Esophagus (tissue), 2 donors: Measurements from ENCODE around the gene TTC33. TPM values are rescaled to one million over a fixed set of nuclear protein-coding genes. Genes with fewer than 3 reads are reported as not detected.
"Not testable (repeated sequence)": the region's sequence is repeated elsewhere in the genome, so short reads cannot be mapped to it uniquely, and the experiment has no call there.

ENCODE experiments used
- H3K27ac ChIP-seq, 2 donors: one replicate each; pipeline ENCODE4 v1.5.1; 2013; ENCODE audit warnings: low read depth in 2 of 2, mild to moderate bottlenecking in 2 of 2, inconsistent platforms in 1 of 2, low read length in 1 of 2, moderate library complexity in 1 of 2
- H3K27me3 ChIP-seq, 2 donors: one replicate each; pipeline ENCODE4 v1.6.1; 2013; ENCODE audit warnings: low read length in 2 of 2, control low read depth in 1 of 2, mild to moderate bottlenecking in 1 of 2; ENCODE audit not compliant: insufficient read depth in 2 of 2, control insufficient read depth in 1 of 2
- H3K36me3 ChIP-seq, 2 donors: one replicate each; pipeline ENCODE4 v1.6.1; 2013; ENCODE audit warnings: low read length in 1 of 2; ENCODE audit not compliant: control insufficient read depth in 2 of 2, insufficient read depth in 2 of 2
- H3K4me1 ChIP-seq, 2 donors: one replicate each; pipeline ENCODE4 v1.6.1; 2013; ENCODE audit warnings: low read length in 1 of 2; ENCODE audit not compliant: control insufficient read depth in 2 of 2, insufficient read depth in 2 of 2
- H3K4me3 ChIP-seq, 2 donors: one replicate each; pipeline ENCODE4 v1.5.1; 2013; ENCODE audit warnings: low read length in 2 of 2, mild to moderate bottlenecking in 2 of 2, low read depth in 1 of 2, moderate library complexity in 1 of 2
- H3K9me3 ChIP-seq, 2 donors: one replicate each; pipeline ENCODE4 v1.6.1; 2013; ENCODE audit warnings: mild to moderate bottlenecking in 2 of 2, low read depth in 1 of 2, low read length in 1 of 2, moderate library complexity in 1 of 2; ENCODE audit not compliant: control insufficient read depth in 2 of 2, insufficient read depth in 1 of 2
- WGBS, 2 donors: extraction: QIAGEN DNeasy Blood & Tissue Kit; methylation state at CpG; one replicate each; pipeline ENCODE4 v1.1.7; 2013; 5-methylcytosine and 5-hydroxymethylcytosine counted together
- polyA plus RNA-seq, 2 donors: library from polyadenylated mRNA; stranded (reverse); fragments of 200-250 nt; gene quantifications; one replicate each; pipeline ENCODE4 v1.2.3, GENCODE V29; 2013
- donor health status: healthy with polysubstance abuse.
- donor health status: Bipolar disorder and iron deficiency.

Gene TTC33
- polyA plus RNA-seq, 2 donors = 3.2 to 3.7 TPM

DNA sequence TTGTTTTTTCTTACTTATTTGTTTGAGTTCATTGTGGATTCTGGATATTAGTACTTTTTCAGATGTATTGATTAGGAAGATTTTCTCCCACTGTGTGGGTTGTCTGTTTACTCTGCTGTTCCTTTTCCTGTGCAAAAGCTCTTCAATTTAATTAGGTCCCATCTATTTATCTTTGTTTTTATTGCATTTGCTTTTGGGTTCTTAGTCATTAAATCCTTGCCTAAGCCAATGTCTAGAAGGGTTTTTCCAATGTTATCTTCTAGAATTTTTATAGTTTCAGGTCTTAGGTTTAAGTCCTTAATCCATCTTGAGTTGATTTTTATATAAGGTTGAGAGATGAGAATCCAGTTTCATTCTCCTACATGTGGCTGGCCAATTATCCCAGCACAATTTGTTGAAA lies 38.6 kb upstream of the TTC33 start:
- H3K27ac ChIP-seq, H3K36me3 ChIP-seq, H3K9me3 ChIP-seq, H3K4me3 ChIP-seq, H3K4me1 ChIP-seq, H3K27me3 ChIP-seq: not testable (repeated sequence)

DNA sequence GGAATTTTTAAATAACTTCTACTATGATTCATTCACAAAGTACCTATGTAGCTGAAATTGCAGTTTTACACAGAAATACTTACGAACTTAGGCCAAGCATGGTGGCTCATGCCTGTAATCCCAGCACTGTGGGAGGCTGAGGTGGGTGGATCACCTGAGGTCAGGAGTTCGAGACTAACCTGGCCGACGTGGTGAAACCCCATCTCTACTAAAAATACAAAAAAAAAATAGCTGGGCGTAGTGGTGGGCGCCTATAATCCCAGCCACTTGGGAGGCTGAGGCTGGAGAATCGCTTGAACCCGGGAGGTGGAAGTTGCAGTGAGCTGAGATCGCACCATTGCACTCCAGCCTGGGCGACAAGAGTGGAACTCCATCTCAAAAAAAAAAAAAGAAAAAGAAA lies 36.9 kb upstream of the TTC33 start:
- 96 to 97% methylated on average over 10 of the region's 10 CpGs for WGBS, 2 donors
- not testable (repeated sequence) for H3K36me3 ChIP-seq, H3K9me3 ChIP-seq, H3K27ac ChIP-seq, H3K4me1 ChIP-seq, H3K4me3 ChIP-seq, H3K27me3 ChIP-seq

DNA sequence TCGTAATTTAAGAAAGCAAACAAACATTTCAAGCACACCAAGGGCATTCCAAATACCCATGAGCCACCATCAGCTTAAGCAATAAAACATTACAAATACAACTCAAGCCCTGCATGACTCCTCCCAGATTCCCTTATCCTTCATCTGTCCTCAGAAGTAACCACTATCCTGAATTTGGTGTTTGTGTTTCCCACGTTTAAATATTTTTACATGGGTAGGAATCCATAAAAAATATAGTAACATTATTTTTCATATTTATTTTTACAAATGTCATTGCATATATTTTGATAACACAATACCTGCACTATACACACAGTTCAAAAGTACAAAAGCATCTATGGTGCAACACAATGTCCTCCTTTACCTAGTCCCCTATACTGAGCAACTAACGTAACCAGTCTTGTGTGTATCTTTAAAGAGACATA lies 36.0 kb upstream of the TTC33 start:
- no peak overlapping the region for H3K27ac ChIP-seq
- no peaks in the 10 kb centered on the region for H3K4me1 ChIP-seq
- 42 to 53% methylated on average over 3 of the region's 3 CpGs for WGBS, 2 donors
- no peak overlapping the region for H3K4me3 ChIP-seq
- no peaks in the 10 kb centered on the region for H3K9me3 ChIP-seq
- no peaks in the 10 kb centered on the region for H3K27me3 ChIP-seq
- no peaks in the 10 kb centered on the region for H3K36me3 ChIP-seq

DNA sequence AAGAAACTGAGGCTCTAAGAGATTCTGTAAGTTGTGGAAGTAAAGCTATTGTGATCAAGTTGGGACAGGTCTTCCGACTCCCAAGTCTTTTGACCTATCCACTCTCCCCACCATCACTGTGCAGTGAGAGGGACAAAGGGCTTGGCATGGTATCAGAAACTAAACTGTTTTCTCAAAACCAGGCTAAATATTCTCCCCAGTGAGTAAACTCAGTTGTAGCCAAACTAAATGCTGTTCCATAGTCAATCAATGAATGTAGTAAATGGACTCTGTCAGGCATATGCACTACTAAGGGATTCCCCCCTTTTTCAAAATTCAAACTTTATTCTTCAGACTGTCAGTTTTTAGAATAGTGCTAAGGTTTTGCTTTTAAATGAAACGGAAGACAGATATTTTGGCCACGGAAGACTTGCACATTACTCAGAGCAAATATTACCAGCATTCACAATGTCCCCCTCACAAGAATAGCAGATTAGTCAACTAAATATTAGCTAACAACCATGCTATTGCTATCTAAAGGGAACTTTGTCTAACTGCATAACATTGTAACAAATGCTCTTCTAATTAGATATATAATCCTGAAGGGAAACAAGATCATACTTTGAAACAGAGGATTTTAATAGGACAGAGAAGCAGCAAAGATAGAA lies 35.3 kb upstream of the TTC33 start:
- H3K27me3 ChIP-seq = no peaks in the 10 kb centered on the region
- no peaks in the 10 kb centered on the region for H3K36me3 ChIP-seq
- no peaks in the 10 kb centered on the region for H3K9me3 ChIP-seq
- H3K27ac ChIP-seq = no peak overlapping the region
- no peaks in the 10 kb centered on the region for H3K4me1 ChIP-seq
- 45 to 51% methylated on average over 3 of the region's 3 CpGs for WGBS, 2 donors
- no peak overlapping the region for H3K4me3 ChIP-seq

DNA sequence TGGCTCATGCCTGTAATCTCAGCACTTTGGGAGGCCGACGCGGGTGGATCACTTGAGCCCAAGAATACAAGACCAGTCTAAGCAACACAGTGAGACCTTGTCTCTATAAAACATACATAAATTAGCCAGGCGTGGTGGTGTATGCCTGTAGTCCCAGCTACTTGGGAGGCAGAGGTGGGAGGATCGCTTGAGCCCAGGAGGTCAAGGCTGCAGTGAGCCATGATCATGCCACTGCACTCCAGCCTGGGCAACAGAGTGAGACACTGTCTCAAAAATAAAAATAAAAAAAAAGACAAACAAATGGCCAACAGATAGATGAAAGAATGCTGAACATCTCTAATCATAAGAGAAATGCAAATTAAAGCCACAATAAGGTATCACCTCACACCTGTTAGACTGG lies 33.2 kb upstream of the TTC33 start:
- H3K27me3 ChIP-seq, H3K36me3 ChIP-seq, H3K9me3 ChIP-seq, H3K4me1 ChIP-seq, H3K27ac ChIP-seq, H3K4me3 ChIP-seq: not testable (repeated sequence)
- 95 to 98% methylated on average over 5 of the region's 5 CpGs for WGBS, 2 donors

DNA sequence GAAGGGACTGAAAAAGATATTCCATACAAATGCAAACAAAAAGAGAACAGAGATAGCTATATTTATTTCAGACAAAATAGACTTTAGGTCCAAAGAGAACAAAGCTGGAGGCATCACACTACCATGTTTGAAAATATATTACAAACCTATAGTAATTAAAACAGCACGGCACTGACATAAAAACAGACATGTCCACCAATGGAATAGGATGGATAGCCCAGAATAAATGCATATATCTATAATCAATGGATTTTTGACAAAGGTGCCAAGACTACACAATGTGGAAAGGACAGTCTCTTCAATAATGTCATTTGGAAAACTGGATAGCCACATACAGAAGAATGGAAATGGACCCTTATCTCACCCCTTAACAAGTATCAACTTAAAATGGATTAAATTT lies 32.2 kb upstream of the TTC33 start:
- Histone ChIP-seq H3K36me3 (no peaks in the 10 kb centered on the region), H3K9me3 (no peaks in the 10 kb centered on the region), H3K4me1 (no peaks in the 10 kb centered on the region), H3K27me3 (no peaks in the 10 kb centered on the region), H3K27ac (no peak overlapping the region), H3K4me3 (no peak overlapping the region)
- WGBS, 2 donors = 98 to 100% methylated on average over 1 of the region's 1 CpG

DNA sequence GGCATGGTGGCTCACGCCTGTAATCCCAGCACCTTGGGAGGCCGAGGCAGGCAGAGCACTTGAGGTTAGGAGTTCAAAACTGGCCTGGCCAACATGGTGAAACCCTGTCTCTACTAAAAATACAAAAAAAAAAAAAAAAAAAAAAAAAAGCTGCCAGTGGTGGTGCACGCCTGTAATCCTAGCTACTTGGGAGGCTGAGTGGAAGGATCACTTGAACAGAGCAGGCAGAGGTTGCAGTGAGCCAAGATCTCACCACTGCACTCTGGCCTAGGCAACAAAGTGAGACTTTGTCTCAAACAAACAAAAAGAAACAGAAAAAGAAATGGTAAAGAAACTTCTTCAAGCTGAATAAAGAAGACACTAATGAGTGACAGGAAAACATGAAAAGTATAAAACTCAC lies 30.9 kb upstream of the TTC33 start:
- H3K4me3 ChIP-seq, H3K9me3 ChIP-seq, H3K36me3 ChIP-seq, H3K4me1 ChIP-seq, H3K27ac ChIP-seq, H3K27me3 ChIP-seq: not testable (repeated sequence)
- WGBS, 2 donors = 99 to 100% methylated on average over 3 of the region's 3 CpGs

DNA sequence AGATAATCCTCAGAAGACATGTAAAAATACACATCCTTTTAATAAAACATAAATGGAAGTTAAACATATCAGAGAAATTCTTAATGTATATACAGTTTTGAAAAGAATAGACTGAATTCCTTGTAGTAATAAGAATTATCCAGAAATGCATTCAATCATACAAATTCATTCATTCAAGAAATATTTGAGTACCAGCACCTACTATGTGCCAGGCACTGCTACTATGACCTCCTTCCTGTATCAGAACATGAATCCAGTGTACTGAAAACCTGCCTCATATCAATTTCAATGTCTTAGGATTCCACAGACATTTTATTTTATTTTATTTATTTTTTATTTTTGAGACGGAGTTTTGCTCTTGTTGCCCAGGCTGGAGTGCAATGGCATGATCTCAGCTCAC lies 29.2 kb upstream of the TTC33 start:
- peaks cover 0 to 3% of the 10 kb centered on the region in 2 donors for H3K4me1 ChIP-seq
- no peaks in the 10 kb centered on the region for H3K9me3 ChIP-seq
- H3K27me3 ChIP-seq = no peaks in the 10 kb centered on the region
- WGBS, 2 donors = 81 to 86% methylated on average over 1 of the region's 1 CpG
- no peak overlapping the region for H3K27ac ChIP-seq
- no peak overlapping the region for H3K4me3 ChIP-seq
- no peaks in the 10 kb centered on the region for H3K36me3 ChIP-seq

DNA sequence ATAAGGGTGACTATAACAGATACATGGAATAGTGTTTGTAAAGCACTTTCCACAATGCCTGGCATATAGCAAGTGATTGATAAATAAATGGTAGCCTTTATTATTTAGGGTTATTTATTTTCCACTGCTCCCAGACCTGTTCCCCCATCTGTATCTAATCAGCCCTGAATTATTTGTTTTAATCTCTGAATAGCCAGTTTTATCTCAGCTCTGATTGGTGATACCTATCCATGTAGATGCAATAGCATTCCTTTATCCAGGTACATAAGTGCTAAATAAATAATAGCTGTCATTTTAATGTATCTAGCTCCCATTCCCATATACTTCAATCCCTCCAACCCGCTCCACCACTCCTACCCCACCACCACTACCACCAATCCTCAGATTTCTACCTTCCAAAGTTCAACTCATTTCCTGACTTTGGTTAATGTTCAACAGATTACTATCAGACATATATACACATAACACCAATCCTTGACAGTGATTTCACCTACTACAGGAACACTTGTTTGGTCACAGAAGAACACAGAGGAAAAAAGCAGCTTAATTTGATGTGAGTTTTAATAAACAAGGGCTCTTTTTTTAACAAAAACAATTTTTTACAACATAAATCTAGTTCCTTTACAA lies 28.4 kb upstream of the TTC33 start:
- Histone ChIP-seq H3K27ac (no peak overlapping the region), H3K9me3 (no peaks in the 10 kb centered on the region), H3K27me3 (no peaks in the 10 kb centered on the region), H3K4me3 (no peak overlapping the region), H3K36me3 (no peaks in the 10 kb centered on the region), H3K4me1 (peaks cover 0 to 3% of the 10 kb centered on the region in 2 donors)
- WGBS, 2 donors = 72 to 93% methylated on average over 1 of the region's 1 CpG

DNA sequence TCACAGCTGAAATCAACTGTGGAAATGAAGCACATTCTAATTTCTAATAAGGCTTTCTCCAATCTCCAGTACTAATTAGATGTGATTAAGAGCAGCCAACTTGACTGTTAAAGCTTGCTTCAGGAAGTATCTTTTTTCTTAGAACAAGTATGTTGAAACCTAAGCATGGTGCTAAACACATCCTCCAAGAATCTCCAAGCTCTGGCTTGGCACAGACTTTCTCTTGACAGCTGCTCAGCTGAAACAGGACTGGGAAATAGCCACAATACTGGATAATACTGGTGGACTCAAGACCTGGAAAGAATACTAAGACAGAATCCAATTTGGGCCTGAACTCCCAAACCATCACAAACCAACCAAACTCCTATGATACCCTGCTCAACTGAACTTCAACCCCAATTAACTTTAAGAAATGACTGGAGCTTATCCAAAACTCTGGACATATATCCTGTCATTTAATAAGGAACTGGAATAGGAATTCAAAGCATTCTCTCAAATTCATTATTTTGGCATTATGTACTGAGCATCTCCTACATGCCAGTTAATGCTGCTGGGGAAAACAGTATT lies 26.2 kb upstream of the TTC33 start:
- H3K27ac ChIP-seq = no peak overlapping the region
- no peaks in the 10 kb centered on the region for H3K9me3 ChIP-seq
- H3K27me3 ChIP-seq = no peaks in the 10 kb centered on the region
- peaks cover 0 to 3% of the 10 kb centered on the region in 2 donors for H3K4me1 ChIP-seq
- no peak overlapping the region for H3K4me3 ChIP-seq
- no peaks in the 10 kb centered on the region for H3K36me3 ChIP-seq
